ENCODE measurements around the gene IL22RA1.

IL22RA1 gene

GRCh38 chr1:24139222-24139489, 3.8 kb downstream of the IL22RA1 start:
- H3K9me3 ChIP-seq = no peaks in the 10 kb centered on the region
- no peaks in the 10 kb centered on the region for H3K27me3 ChIP-seq (ENCODE audit: low read depth)
- H3K4me1 ChIP-seq = no peaks in the 10 kb centered on the region
- H3K36me3 ChIP-seq (replicated peaks) = no peaks in the 10 kb centered on the region
- in situ Hi-C loops (cut with MboI; ENCODE audit: low sequenced_read_pairs) = no loop called here
- DNase-seq (ENCODE audit: low spot score in 2 of 2) = no peak
- no peak overlapping the region for H3K4me3 ChIP-seq

- in situ Hi-C loops (cut with MboI; ENCODE audit: low sequenced_read_pairs) = no loop called here
- Histone ChIP-seq H3K36me3 (replicated peaks) (no peaks in the 10 kb centered on the region), H3K4me3 (no peak overlapping the region), H3K4me1 (no peaks in the 10 kb centered on the region), H3K9me3 (no peaks in the 10 kb centered on the region), H3K27me3 (ENCODE audit: low read depth) (no peaks in the 10 kb centered on the region)
- DNase-seq (ENCODE audit: low spot score in 2 of 2) = no peak
Observed at GRCh38 chr1:24138476-24139221, 4.3 kb downstream of the IL22RA1 start.

GRCh38 chr1:24136956-24137539, 5.9 kb downstream of the IL22RA1 start:
- Histone ChIP-seq H3K9me3 (no peaks in the 10 kb centered on the region), H3K4me3 (no peak overlapping the region), H3K36me3 (replicated peaks) (no peaks in the 10 kb centered on the region), H3K27me3 (ENCODE audit: low read depth) (no peaks in the 10 kb centered on the region), H3K4me1 (no peaks in the 10 kb centered on the region)
- in situ Hi-C loops (cut with MboI; ENCODE audit: low sequenced_read_pairs) = no loop called here
- no peak for DNase-seq (ENCODE audit: low spot score in 2 of 2)

DNA sequence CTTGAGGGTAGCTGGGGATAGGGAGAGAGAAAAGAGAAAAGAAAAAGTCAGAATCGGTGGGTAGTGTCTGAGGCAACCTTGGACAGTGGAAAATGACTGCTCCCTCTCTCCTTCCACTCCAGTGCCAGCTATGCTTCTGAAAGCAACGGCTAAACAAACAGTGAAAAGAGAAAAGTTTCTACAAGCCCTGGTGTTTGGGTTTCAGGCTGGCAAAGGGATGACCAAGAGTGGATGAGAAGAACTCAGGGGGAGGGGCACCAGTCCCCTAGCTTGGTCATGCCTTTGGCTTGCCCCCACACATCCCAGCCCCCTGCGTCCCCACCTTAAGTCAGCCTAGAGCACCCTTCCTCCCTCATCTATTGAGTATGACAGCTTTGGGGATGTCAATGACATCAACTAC, 8.6 kb downstream of the IL22RA1 start:
- H3K4me3 ChIP-seq = no peak overlapping the region
- H3K4me1 ChIP-seq = no peaks in the 10 kb centered on the region
- H3K9me3 ChIP-seq = peaks cover 9% of the 10 kb centered on the region
- DNase-seq (ENCODE audit: low spot score in 2 of 2) = no peak
- H3K36me3 ChIP-seq (replicated peaks) = no peaks in the 10 kb centered on the region
- H3K27me3 ChIP-seq (ENCODE audit: low read depth) = no peaks in the 10 kb centered on the region
- in situ Hi-C loops (cut with MboI; ENCODE audit: low sequenced_read_pairs) = no loop called here

- Histone ChIP-seq H3K27me3 (ENCODE audit: low read depth) (no peaks in the 10 kb centered on the region), H3K36me3 (replicated peaks) (no peaks in the 10 kb centered on the region), H3K4me3 (no peak overlapping the region), H3K4me1 (no peaks in the 10 kb centered on the region), H3K9me3 (peaks cover 9% of the 10 kb centered on the region)
- no peak for DNase-seq (ENCODE audit: low spot score in 2 of 2)
- in situ Hi-C loops (cut with MboI; ENCODE audit: low sequenced_read_pairs) = no loop called here
Observed at GRCh38 chr1:24133819-24134218, 9.1 kb downstream of the IL22RA1 start.

- in situ Hi-C loops (cut with MboI; ENCODE audit: low sequenced_read_pairs) = no loop called here
- peaks cover 9% of the 10 kb centered on the region for H3K9me3 ChIP-seq
- no peaks in the 10 kb centered on the region for H3K36me3 ChIP-seq (replicated peaks)
- DNase-seq (ENCODE audit: low spot score in 2 of 2) = no peak
- H3K27me3 ChIP-seq (ENCODE audit: low read depth) = no peaks in the 10 kb centered on the region
- H3K4me1 ChIP-seq = no peaks in the 10 kb centered on the region
- no peak overlapping the region for H3K4me3 ChIP-seq
Observed at GRCh38 chr1:24130385-24130784, 12.6 kb downstream of the IL22RA1 start.

- no peaks in the 10 kb centered on the region for H3K36me3 ChIP-seq (replicated peaks)
- H3K4me1 ChIP-seq = no peaks in the 10 kb centered on the region
- peaks cover 9% of the 10 kb centered on the region for H3K9me3 ChIP-seq
- no peak overlapping the region for H3K4me3 ChIP-seq
- no peaks in the 10 kb centered on the region for H3K27me3 ChIP-seq (ENCODE audit: low read depth)
- no peak for DNase-seq (ENCODE audit: low spot score in 2 of 2)
- in situ Hi-C loops (cut with MboI; ENCODE audit: low sequenced_read_pairs) = no loop called here
Observed at GRCh38 chr1:24127801-24128363, 15.1 kb downstream of the IL22RA1 start.

GRCh38 chr1:24127134-24127800, 15.7 kb downstream of the IL22RA1 start:
- Histone ChIP-seq H3K27me3 (ENCODE audit: low read depth) (no peaks in the 10 kb centered on the region), H3K4me3 (no peak overlapping the region), H3K9me3 (peaks cover 9% of the 10 kb centered on the region), H3K36me3 (replicated peaks) (no peaks in the 10 kb centered on the region), H3K4me1 (no peaks in the 10 kb centered on the region)
- no peak for DNase-seq (ENCODE audit: low spot score in 2 of 2)
- in situ Hi-C loops (cut with MboI; ENCODE audit: low sequenced_read_pairs) = no loop called here

GRCh38 chr1:24126672-24127023, 16.3 kb downstream of the IL22RA1 start:
- Histone ChIP-seq H3K4me1 (no peaks in the 10 kb centered on the region), H3K27me3 (ENCODE audit: low read depth) (no peaks in the 10 kb centered on the region), H3K4me3 (no peak overlapping the region), H3K9me3 (peaks cover 9% of the 10 kb centered on the region), H3K36me3 (replicated peaks) (no peaks in the 10 kb centered on the region)
- in situ Hi-C loops (cut with MboI; ENCODE audit: low sequenced_read_pairs) = no loop called here
- DNase-seq (ENCODE audit: low spot score in 2 of 2) = no peak

GRCh38 chr1:24126018-24126671, 16.8 kb downstream of the IL22RA1 start:
- Histone ChIP-seq H3K4me1 (no peaks in the 10 kb centered on the region), H3K27me3 (ENCODE audit: low read depth) (no peaks in the 10 kb centered on the region), H3K4me3 (no peak overlapping the region), H3K9me3 (peaks cover 9% of the 10 kb centered on the region), H3K36me3 (replicated peaks) (no peaks in the 10 kb centered on the region)
- DNase-seq (ENCODE audit: low spot score in 2 of 2) = no peak
- in situ Hi-C loops (cut with MboI; ENCODE audit: low sequenced_read_pairs) = no loop called here

DNA sequence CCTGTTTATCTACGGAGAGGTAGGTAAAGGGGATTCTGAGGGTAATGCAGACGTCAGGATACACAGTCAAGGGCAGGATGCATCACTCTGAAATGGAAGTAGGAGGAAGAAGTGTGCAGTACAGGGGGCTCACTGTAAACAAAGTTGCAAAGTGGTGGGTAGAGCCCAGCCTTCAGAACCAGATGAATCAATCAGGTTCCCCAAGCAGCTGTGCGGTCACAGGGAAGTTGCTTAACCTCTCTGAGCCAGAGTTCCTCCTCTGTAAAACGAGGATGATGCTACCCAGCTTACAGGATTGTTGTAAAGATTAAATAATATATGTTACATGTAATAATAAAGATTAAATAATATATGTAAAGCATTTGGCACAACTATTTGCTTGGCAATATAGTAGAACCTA, 17.5 kb downstream of the IL22RA1 start:
- Histone ChIP-seq H3K9me3 (peaks cover 8% of the 10 kb centered on the region), H3K4me3 (no peak overlapping the region), H3K36me3 (replicated peaks) (no peaks in the 10 kb centered on the region), H3K27me3 (ENCODE audit: low read depth) (no peaks in the 10 kb centered on the region), H3K4me1 (no peaks in the 10 kb centered on the region)
- in situ Hi-C loops (cut with MboI; ENCODE audit: low sequenced_read_pairs) = no loop called here
- no peak for DNase-seq (ENCODE audit: low spot score in 2 of 2)

DNA sequence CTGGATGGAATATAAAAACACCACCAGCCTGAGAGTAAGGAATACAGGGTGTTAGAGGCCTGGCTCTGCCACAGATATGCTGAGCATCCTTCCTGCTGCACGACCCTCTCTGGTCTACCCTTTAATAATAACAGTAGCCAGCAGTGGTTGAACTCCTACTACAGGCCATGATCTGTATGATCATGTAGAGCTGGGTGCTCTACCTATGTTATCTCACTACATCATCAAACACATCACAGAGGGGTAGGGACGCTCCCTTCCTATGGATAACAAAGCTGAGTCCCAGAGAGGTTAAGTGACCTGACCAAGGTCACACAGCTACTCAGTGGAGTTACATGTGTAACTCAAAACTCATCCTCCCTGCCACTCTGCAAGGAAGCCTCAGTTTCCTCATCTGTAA, 18.0 kb downstream of the IL22RA1 start:
- Histone ChIP-seq H3K36me3 (replicated peaks) (no peaks in the 10 kb centered on the region), H3K27me3 (ENCODE audit: low read depth) (no peaks in the 10 kb centered on the region), H3K9me3 (peaks cover 3% of the 10 kb centered on the region), H3K4me1 (no peaks in the 10 kb centered on the region), H3K4me3 (no peak overlapping the region)
- in situ Hi-C loops (cut with MboI; ENCODE audit: low sequenced_read_pairs) = no loop called here
- DNase-seq (ENCODE audit: low spot score in 2 of 2) = no peak

- H3K4me3 ChIP-seq = no peak overlapping the region
- in situ Hi-C loops (cut with MboI; ENCODE audit: low sequenced_read_pairs) = no loop called here
Observed at GRCh38 chr1:24123611-24124010, 19.3 kb downstream of the IL22RA1 start.

DNA sequence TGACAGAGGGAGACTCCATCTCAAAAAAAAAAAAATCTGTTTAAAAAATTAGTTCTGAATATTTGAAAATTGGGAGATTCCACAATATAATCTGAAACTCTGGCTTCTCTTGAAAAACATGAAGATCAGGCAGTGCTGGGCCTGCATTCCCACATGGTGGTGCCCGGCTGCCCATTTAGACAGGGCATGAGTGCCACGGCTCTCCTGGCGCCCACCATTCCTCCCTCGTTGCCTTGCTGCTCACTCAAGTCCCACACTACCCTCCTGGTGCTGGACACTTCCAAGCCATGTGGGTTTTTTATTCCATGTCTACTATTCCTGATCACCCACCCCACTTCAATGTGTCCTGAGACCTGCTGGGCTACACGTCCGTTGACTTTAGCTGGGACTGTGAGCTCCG, 20.2 kb downstream of the IL22RA1 start:
- Histone ChIP-seq H3K27me3 (ENCODE audit: low read depth) (no peaks in the 10 kb centered on the region), H3K36me3 (replicated peaks) (no peaks in the 10 kb centered on the region), H3K4me1 (no peaks in the 10 kb centered on the region), H3K4me3 (no peak overlapping the region), H3K9me3 (no peaks in the 10 kb centered on the region)
- in situ Hi-C loops (cut with MboI; ENCODE audit: low sequenced_read_pairs) = no loop called here
- DNase-seq (ENCODE audit: low spot score in 2 of 2) = no peak

More at GRCh38 chr1:24123611-24124010, 19.3 kb downstream of the IL22RA1 start:
- no peaks in the 10 kb centered on the region for H3K9me3 ChIP-seq
- no peak for DNase-seq (ENCODE audit: low spot score in 2 of 2)
- H3K36me3 ChIP-seq (replicated peaks) = no peaks in the 10 kb centered on the region
- H3K27me3 ChIP-seq (ENCODE audit: low read depth) = no peaks in the 10 kb centered on the region
- no peaks in the 10 kb centered on the region for H3K4me1 ChIP-seq

Data from HAP-1 (cell line).